ENCODE results near the gene PAX7.

The PAX7 gene

GRCh38 chr1:18597160-18598042 lies 33.2 kb upstream of the PAX7 start:
- TF ChIP-seq, protein P1, sequence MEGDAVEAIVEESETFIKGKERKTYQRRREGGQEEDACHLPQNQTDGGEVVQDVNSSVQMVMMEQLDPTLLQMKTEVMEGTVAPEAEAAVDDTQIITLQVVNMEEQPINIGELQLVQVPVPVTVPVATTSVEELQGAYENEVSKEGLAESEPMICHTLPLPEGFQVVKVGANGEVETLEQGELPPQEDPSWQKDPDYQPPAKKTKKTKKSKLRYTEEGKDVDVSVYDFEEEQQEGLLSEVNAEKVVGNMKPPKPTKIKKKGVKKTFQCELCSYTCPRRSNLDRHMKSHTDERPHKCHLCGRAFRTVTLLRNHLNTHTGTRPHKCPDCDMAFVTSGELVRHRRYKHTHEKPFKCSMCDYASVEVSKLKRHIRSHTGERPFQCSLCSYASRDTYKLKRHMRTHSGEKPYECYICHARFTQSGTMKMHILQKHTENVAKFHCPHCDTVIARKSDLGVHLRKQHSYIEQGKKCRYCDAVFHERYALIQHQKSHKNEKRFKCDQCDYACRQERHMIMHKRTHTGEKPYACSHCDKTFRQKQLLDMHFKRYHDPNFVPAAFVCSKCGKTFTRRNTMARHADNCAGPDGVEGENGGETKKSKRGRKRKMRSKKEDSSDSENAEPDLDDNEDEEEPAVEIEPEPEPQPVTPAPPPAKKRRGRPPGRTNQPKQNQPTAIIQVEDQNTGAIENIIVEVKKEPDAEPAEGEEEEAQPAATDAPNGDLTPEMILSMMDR (IDR thresholded peaks at IDR 0.05; ENCODE audit: low read depth, low read length), result peak; percentile 81
- no peak overlapping the region for H3K4me3 ChIP-seq (ENCODE audit: low read depth, low read length)

DNA sequence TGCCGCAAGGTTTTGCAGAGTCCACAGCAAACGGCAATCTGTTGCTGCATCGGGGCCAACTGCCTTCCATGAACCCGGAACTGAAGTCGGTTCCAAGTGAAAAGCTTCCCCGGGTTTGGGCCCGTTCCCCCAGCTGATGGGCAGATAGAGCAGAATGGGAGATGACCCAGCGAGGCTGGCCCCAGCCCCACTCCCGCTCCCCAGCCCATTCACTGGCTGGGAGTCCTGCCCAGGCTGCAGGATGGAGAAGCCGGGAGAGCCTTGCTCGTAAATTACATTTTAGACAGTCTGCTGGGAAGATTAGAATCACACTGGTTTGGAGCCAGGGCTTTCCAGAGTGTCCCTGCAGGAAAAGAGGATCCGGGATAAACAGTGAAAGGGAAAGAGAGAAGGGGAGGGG lies 31.6 kb upstream of the PAX7 start:
- no peak overlapping the region for H3K4me3 ChIP-seq (ENCODE audit: low read depth, low read length)
- TF ChIP-seq, protein P1 (IDR thresholded peaks at IDR 0.05; ENCODE audit: low read depth, low read length), result no peak

GRCh38 chr1:18599704-18600103 lies 30.9 kb upstream of the PAX7 start:
- H3K4me3 ChIP-seq (ENCODE audit: low read depth, low read length), result no peak overlapping the region

DNA sequence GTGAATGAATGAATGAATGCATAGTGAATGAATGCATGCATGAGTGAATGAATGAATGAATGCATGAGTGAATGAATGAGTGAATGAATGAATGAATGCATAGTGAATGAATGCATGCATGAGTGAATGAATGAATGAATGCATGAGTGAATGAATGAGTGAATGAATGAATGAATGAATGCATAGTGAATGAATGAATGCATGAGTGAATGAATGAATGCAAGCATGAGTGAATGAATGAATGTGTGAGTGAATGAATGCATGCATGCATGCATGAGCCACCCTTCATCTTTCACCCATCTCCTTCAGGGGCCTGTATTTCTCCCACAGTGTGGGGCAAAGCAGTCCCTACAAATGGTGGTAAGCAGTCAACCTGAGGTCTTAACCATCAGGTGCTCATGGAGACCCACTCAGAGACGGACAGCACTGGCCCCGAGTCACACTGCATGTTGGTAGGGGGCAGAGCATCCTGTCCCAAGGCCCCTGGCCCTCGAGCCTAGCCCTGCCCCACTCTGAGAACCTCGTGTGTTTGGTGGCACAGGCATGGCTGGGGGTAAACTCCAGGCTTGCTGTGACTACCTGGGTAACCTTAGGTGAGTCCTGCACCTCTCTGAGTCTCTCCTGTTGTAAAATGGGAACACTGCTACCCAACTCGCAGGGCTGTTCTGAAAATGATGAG lies 28.0 kb upstream of the PAX7 start:
- no peak overlapping the region for H3K4me3 ChIP-seq (ENCODE audit: low read depth, low read length)
- TF ChIP-seq, protein P1 (IDR thresholded peaks at IDR 0.05; ENCODE audit: low read depth, low read length), result no peak

More at GRCh38 chr1:18599704-18600103, 30.9 kb upstream of the PAX7 start:
- TF ChIP-seq, protein P1 (IDR thresholded peaks at IDR 0.05; ENCODE audit: low read depth, low read length), result no peak

DNA sequence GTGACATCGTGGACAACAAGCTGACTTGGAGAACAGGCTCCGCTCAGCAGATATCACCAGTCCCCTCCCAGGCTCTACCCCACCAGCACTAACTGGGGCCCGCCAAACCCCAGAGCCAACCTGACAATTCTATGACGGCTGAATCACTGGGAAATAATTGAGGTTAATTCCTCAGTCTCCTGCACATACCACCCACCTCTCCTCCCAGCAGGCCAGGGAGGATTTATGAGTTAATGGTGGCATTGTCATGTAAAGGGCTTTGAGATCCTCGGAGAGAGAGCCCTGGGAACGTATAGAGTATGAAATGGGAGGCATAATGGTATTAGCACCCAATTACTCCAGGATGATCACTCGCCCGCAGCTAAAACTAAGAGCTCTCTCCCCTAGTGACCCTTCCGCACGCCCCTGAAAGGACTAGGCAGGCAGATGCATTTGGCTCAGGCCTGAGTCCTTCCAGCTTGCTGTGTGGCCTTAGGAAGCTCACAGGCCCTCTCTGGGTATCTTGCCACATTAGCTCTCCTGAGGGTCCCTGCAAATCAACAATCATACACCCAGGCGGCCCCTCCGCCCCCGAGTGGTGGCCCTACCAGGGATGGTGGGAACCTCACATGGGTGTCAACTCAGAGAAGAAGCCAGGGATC lies 27.3 kb upstream of the PAX7 start:
- TF ChIP-seq, protein P1 (IDR thresholded peaks at IDR 0.05; ENCODE audit: low read depth, low read length), result no peak
- H3K4me3 ChIP-seq (ENCODE audit: low read depth, low read length), result no peak overlapping the region

DNA sequence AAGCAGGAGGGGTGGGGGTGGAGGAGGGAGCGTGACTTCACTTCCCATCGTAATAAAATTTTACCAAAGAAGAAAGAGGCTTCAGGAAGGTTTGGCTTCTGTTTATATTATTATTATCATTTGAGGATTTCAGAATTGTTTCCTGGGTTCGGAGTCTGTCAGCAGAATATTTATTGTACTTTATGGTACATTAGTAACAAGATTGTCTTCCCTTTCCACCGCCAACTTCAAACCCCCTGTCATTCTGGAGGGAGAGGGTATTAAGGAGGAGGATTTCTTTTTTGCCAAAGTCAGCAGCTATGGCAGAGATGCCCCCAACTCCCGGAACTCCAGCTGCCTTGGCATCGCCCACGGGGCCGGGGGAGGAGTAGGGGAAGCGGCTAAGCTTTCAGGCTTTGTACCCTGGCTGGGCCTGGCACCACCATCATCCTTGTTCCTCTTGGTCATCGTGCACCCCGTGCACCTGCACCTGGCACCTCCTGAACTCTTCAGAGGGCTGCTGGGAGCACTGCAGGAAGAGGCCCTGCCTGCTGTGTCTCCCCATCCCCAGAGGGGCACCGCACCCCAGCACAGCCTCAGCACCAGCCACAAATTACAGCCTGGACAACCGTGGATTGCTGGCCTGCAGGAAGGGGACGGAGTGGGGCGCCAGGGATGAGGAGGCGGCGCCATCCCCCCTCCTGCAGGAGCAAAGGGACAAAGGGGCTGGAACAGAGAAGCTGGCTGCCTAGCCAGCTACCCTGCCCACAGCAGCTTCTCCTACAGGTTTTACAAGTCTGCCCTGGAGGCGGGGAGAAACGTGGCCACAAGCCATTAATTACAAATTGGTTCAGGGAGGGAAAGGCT lies 24.0 kb upstream of the PAX7 start:
- no peak overlapping the region for H3K4me3 ChIP-seq (ENCODE audit: low read depth, low read length)
- TF ChIP-seq, protein P1 (IDR thresholded peaks at IDR 0.05; ENCODE audit: low read depth, low read length), result no peak
